ENCODE data around the gene GNG13. TPM values are rescaled to one million over a fixed set of nuclear protein-coding genes. Genes with fewer than 3 reads are reported as not detected.

Gene GNG13
- total RNA-seq, 1 experiment from 2014 or later, result not detected

GRCh38 chr16:766008-766819 is 34.3 kb downstream of the GNG13 start:
- H3K27ac Mint-ChIP-seq (ENCODE audit: unreplicated experiment), result no peak overlapping the region
- no TSS peak for BruUV-seq (replicated peaks)

DNA sequence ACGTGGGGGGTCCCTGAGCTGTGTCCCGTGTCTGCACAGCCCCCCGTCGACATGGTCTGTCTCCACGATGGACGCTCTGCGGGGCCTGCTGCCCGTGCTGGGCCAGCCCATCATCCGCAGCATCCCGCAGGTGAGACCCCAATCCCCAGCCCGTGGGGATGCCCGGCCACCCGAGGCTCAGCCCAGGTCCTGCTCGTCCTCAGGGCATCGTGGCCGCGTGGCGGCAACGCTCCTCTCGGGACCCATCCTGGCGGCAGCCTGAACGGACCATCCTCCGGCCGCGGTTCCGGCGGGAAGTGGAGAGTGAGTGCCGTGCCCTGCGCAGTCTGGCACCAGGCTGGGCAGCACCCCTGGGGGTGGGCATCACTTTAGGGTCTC is 35.1 kb downstream of the GNG13 start:
- peaks cover 18% of the 10 kb centered on the region for H3K4me1 ChIP-seq
- Mint-ChIP-seq H3K4me1 (ENCODE audit: low read depth, unreplicated experiment) (no peaks in the 10 kb centered on the region), H3K4me3 (ENCODE audit: unreplicated experiment) (no peak overlapping the region), H3K9me3 (ENCODE audit: unreplicated experiment) (no peaks in the 10 kb centered on the region), H3K36me3 (ENCODE audit: insufficient read depth, unreplicated experiment) (no peaks in the 10 kb centered on the region), H3K27ac (ENCODE audit: unreplicated experiment) (no peak overlapping the region), H3K27me3 (ENCODE audit: insufficient read depth, unreplicated experiment) (no peaks in the 10 kb centered on the region)
- intact Hi-C loops (cut with micrococcal nuclease; ENCODE audit: unreplicated experiment), result no loop called here
- H3K4me3 ChIP-seq (ENCODE audit: low read depth, low read length), result no peak overlapping the region
- no peak for DNase-seq
- POLR2A ChIA-PET, result no interaction called here
- CTCF ChIA-PET, result no interaction called here
- TF ChIP-seq, protein P1, sequence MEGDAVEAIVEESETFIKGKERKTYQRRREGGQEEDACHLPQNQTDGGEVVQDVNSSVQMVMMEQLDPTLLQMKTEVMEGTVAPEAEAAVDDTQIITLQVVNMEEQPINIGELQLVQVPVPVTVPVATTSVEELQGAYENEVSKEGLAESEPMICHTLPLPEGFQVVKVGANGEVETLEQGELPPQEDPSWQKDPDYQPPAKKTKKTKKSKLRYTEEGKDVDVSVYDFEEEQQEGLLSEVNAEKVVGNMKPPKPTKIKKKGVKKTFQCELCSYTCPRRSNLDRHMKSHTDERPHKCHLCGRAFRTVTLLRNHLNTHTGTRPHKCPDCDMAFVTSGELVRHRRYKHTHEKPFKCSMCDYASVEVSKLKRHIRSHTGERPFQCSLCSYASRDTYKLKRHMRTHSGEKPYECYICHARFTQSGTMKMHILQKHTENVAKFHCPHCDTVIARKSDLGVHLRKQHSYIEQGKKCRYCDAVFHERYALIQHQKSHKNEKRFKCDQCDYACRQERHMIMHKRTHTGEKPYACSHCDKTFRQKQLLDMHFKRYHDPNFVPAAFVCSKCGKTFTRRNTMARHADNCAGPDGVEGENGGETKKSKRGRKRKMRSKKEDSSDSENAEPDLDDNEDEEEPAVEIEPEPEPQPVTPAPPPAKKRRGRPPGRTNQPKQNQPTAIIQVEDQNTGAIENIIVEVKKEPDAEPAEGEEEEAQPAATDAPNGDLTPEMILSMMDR (IDR thresholded peaks at IDR 0.05; ENCODE audit: insufficient read depth in 1 of 2, low read depth in 1 of 2, low read length in 1 of 2, severe bottlenecking in 1 of 2, unreplicated experiment in 1 of 2), result no peak
- no peaks in the 10 kb centered on the region for H3K9me3 ChIP-seq
- H3K36me3 ChIP-seq (ENCODE audit: control insufficient read depth, insufficient read depth, low read length), result no peaks in the 10 kb centered on the region
- H3K27me3 ChIP-seq (replicated peaks; ENCODE audit: control insufficient read depth, insufficient read depth, low read length), result no peaks in the 10 kb centered on the region
- BruUV-seq (replicated peaks), result no TSS peak

More at GRCh38 chr16:766008-766819, 34.3 kb downstream of the GNG13 start:
- ChIA-PET CTCF (no interaction called here), POLR2A (no interaction called here)
- Histone ChIP-seq H3K4me1 (peaks cover 11% of the 10 kb centered on the region), H3K27me3 (replicated peaks; ENCODE audit: control insufficient read depth, insufficient read depth, low read length) (no peaks in the 10 kb centered on the region), H3K4me3 (ENCODE audit: low read depth, low read length) (no peak overlapping the region), H3K36me3 (ENCODE audit: control insufficient read depth, insufficient read depth, low read length) (no peaks in the 10 kb centered on the region), H3K9me3 (no peaks in the 10 kb centered on the region)
- no peak overlapping the region for H3K4me3 Mint-ChIP-seq (ENCODE audit: unreplicated experiment)
- DNase-seq, result no peak
- H3K9me3 Mint-ChIP-seq (ENCODE audit: unreplicated experiment), result no peaks in the 10 kb centered on the region
- no peaks in the 10 kb centered on the region for H3K36me3 Mint-ChIP-seq (ENCODE audit: insufficient read depth, unreplicated experiment)
- no peaks in the 10 kb centered on the region for H3K27me3 Mint-ChIP-seq (ENCODE audit: insufficient read depth, unreplicated experiment)
- no peaks in the 10 kb centered on the region for H3K4me1 Mint-ChIP-seq (ENCODE audit: low read depth, unreplicated experiment)
- intact Hi-C loops (cut with micrococcal nuclease; ENCODE audit: unreplicated experiment), result no loop called here
- TF ChIP-seq, protein P1 (IDR thresholded peaks at IDR 0.05; ENCODE audit: insufficient read depth in 1 of 2, low read depth in 1 of 2, low read length in 1 of 2, severe bottlenecking in 1 of 2, unreplicated experiment in 1 of 2), result no peak

DNA sequence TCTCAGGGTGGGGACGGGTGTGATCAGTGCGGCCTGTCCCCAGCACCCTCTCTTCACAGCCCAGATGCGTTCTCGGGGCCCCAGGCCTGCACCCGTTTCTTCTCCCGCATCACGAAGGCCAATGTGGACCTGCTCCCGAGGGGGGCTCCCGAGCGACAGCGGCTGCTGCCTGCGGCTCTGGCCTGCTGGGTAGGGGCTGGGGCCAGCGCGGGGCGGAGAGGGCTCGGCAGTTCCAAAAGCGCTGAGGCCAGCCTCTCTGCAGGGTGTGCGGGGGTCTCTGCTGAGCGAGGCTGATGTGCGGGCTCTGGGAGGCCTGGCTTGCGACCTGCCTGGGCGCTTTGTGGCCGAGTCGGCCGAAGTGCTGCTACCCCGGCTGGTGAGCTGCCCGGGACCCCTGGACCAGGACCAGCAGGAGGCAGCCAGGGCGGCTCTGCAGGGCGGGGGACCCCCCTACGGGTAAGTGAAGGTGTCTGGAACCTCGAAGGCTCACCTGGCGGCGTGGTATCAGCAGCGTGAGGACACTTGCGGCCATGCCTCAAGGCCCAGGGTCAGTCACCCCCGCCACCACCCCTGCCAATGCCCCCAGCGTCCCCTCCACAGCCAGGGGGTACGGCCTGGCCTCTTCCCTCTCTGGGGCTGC is 35.6 kb downstream of the GNG13 start:
- Histone ChIP-seq H3K9me3 (no peaks in the 10 kb centered on the region), H3K4me3 (ENCODE audit: low read depth, low read length) (no peak overlapping the region), H3K36me3 (ENCODE audit: control insufficient read depth, insufficient read depth, low read length) (no peaks in the 10 kb centered on the region), H3K4me1 (peaks cover 21% of the 10 kb centered on the region), H3K27me3 (replicated peaks; ENCODE audit: control insufficient read depth, insufficient read depth, low read length) (no peaks in the 10 kb centered on the region)
- no peaks in the 10 kb centered on the region for H3K4me1 Mint-ChIP-seq (ENCODE audit: low read depth, unreplicated experiment)
- no peak overlapping the region for H3K4me3 Mint-ChIP-seq (ENCODE audit: unreplicated experiment)
- H3K27ac Mint-ChIP-seq (ENCODE audit: unreplicated experiment), result no peak overlapping the region
- CTCF ChIA-PET, result no interaction called here
- POLR2A ChIA-PET, result no interaction called here
- TF ChIP-seq, protein P1 (IDR thresholded peaks at IDR 0.05; ENCODE audit: insufficient read depth in 1 of 2, low read depth in 1 of 2, low read length in 1 of 2, severe bottlenecking in 1 of 2, unreplicated experiment in 1 of 2), result no peak
- intact Hi-C loops (cut with micrococcal nuclease; ENCODE audit: unreplicated experiment), result no loop called here
- no peak for DNase-seq
- no peaks in the 10 kb centered on the region for H3K9me3 Mint-ChIP-seq (ENCODE audit: unreplicated experiment)
- H3K27me3 Mint-ChIP-seq (ENCODE audit: insufficient read depth, unreplicated experiment), result no peaks in the 10 kb centered on the region
- no peaks in the 10 kb centered on the region for H3K36me3 Mint-ChIP-seq (ENCODE audit: insufficient read depth, unreplicated experiment)
- no TSS peak for BruUV-seq (replicated peaks)

Data from Caco-2 (cell line).